Esophagus squamous epithelium (tissue), 5 donors: ENCODE results near the gene PCDHGA12. TPM values are rescaled to one million over a fixed set of nuclear protein-coding genes. Genes with fewer than 3 reads are reported as not detected.
A peak's percentile ranks its signal among the peaks of the same experiment; 100 is the strongest.
"Not testable (repeated sequence)": the region's sequence is repeated elsewhere in the genome, so short reads cannot be mapped to it uniquely, and the experiment has no call there.

Experiments used
- DNase-seq: peaks from one replicate; lab custom pipeline; 2025; lab: John Stamatoyannopoulos, UW
- H3K27ac ChIP-seq, 4 donors: fragments of 200-600 bp; sonication (generic); one replicate each; pipeline ENCODE4 v1.5.1; 2016 to 2019; ENCODE audit warnings: mild to moderate bottlenecking in 1 of 4
- H3K27me3 ChIP-seq, 4 donors: fragments of 200-600 bp; sonication (generic); 1 replicate in 3 of 4; 2 replicates in 1 of 4; pipeline versions ENCODE4 v1.5.1 to v1.6.0; 2017 to 2021; ENCODE audit warnings: antibody characterized with exemption in 1 of 4
- H3K36me3 ChIP-seq, 3 donors: fragments of 200-600 bp; sonication (generic); one replicate each; pipeline ENCODE4 v1.5.1; 2016 to 2019
- H3K4me1 ChIP-seq, 3 donors: fragments of 200-600 bp; sonication (generic); one replicate each; pipeline ENCODE4 v1.5.1; 2017 to 2019
- H3K4me3 ChIP-seq, 4 donors: fragments of 200-600 bp; sonication (generic); 1 replicate in 3 of 4; 2 replicates in 1 of 4; pipeline ENCODE4 v1.5.1; 2016 to 2019; ENCODE audit warnings: mild to moderate bottlenecking in 2 of 4, moderate library complexity in 1 of 4
- H3K9me3 ChIP-seq, 3 donors: fragments of 200-600 bp; sonication (generic); one replicate each; pipeline ENCODE4 v1.5.1; 2016 to 2019
- POLR2A ChIP-seq, 4 donors: fragments of 450-650 bp; IDR thresholded peaks; one replicate each; pipeline ENCODE4 v1.6.1; 2017; ENCODE audit warnings: antibody characterized with exemption in 4 of 4, mild to moderate bottlenecking in 4 of 4, moderate library complexity in 3 of 4
- WGBS, 2 donors: methylation state at CpG; one replicate each; pipeline ENCODE4 v1.1.5; 2018; 5-methylcytosine and 5-hydroxymethylcytosine counted together
- intact Hi-C: fragments of 100-400 bp; cut with DNase I; formaldehyde crosslinking; loops from one replicate; pipeline ENCODE4 v1.15.0; 2022
- total RNA-seq, 4 donors: library from RNA; depleted of rRNA; stranded (reverse); fragments of >200 nt; gene quantifications; one replicate each; pipeline ENCODE4 v1.1.0, GENCODE V29; 2016
- TF ChIP-seq, protein P1 (sequence below), 6 experiments: fragments of 450-650 bp in 4 of 6; fragments of 200-600 bp in 2 of 6; sonication (generic) in 2 of 6; IDR thresholded peaks; one replicate each; pipeline ENCODE4 v1.5.1; 2016 to 2019; ENCODE audit warnings: antibody characterized with exemption in 6 of 6, mild to moderate bottlenecking in 4 of 6, moderate library complexity in 4 of 6
- donor health status: DM: yes; HTN: yes; CAD: no.

Gene PCDHGA12
- total RNA-seq, 4 donors from 2014 or later, result 2.0 to 8.0 (median 2.5) TPM

DNA sequence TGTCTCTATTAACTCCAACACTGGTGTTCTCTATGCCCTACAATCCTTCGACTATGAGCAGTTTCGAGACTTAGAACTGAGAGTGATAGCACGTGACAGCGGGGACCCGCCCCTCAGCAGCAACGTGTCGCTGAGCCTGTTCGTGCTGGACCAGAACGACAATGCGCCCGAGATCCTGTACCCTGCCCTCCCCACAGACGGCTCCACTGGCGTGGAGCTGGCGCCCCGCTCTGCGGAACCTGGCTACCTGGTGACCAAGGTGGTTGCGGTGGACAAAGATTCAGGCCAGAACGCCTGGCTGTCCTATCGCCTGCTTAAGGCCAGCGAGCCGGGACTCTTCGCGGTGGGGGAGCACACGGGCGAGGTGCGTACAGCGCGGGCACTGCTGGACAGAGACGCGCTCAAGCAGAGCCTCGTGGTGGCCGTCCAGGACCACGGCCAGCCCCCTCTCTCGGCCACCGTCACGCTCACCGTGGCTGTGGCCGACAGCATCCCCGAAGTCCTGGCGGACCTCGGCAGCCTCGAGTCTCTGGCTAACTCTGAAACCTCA lies 7.5 kb upstream of the PCDHGA12 start:
- intact Hi-C loops, result no loop called here
- TF ChIP-seq POLR2A (IDR thresholded peaks at IDR 0.05), result no peak

DNA sequence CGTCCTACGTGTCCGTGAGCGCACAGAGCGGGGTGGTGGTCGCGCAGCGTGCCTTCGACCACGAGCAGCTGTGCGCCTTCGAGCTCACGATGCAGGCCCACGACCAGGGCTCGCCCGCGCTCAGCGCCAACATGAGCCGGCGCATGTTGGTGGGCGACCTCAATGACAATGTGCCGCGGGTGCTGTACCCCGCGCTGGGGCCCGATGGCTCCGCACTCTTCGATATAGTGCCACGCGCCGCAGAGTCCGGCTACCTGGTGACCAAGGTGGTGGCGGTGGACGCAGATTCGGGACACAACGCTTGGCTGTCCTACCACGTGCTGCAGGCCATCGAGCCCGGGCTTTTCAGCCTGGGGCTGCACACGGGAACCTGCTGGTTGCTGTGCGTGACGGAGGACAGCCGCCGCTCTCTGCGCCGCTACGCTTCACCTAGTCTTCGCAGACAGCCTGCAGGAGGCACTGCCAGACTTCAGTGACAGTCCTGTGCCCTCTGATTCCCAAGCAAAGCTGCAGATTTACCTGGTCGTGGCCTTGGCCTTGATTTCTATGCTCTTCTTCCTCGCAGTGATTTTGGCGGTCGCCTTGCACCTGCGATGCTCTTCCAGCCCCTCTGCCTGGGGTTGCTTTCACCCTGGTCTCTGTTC lies 2.4 kb upstream of the PCDHGA12 start:
- peak overlapping the region in 1 of 4 donors; percentile 8 for H3K4me3 ChIP-seq
- DNase-seq, result no peak
- H3K4me1 ChIP-seq, result peaks cover 0 to 12% (median 0%) of the 10 kb centered on the region in 3 donors
- H3K36me3 ChIP-seq, result no peaks in the 10 kb centered on the region
- WGBS, 2 donors, result 53 to 57% methylated on average over 18 to 28 of the region's 53 CpGs
- peaks cover 0 to 12% (median 0%) of the 10 kb centered on the region in 4 donors for H3K27me3 ChIP-seq
- H3K9me3 ChIP-seq, result peaks cover 15 to 100% (median 90%) of the 10 kb centered on the region in 3 donors
- H3K27ac ChIP-seq, result no peak overlapping the region
- intact Hi-C loops, result no loop called here
- TF ChIP-seq, protein P1, sequence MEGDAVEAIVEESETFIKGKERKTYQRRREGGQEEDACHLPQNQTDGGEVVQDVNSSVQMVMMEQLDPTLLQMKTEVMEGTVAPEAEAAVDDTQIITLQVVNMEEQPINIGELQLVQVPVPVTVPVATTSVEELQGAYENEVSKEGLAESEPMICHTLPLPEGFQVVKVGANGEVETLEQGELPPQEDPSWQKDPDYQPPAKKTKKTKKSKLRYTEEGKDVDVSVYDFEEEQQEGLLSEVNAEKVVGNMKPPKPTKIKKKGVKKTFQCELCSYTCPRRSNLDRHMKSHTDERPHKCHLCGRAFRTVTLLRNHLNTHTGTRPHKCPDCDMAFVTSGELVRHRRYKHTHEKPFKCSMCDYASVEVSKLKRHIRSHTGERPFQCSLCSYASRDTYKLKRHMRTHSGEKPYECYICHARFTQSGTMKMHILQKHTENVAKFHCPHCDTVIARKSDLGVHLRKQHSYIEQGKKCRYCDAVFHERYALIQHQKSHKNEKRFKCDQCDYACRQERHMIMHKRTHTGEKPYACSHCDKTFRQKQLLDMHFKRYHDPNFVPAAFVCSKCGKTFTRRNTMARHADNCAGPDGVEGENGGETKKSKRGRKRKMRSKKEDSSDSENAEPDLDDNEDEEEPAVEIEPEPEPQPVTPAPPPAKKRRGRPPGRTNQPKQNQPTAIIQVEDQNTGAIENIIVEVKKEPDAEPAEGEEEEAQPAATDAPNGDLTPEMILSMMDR (IDR thresholded peaks at IDR 0.05), result no peak
- no peak for TF ChIP-seq POLR2A (IDR thresholded peaks at IDR 0.05)

More for the DNA sequence above, 7.5 kb upstream of the PCDHGA12 start:
- Histone ChIP-seq H3K9me3 (peaks cover 29 to 100% (median 93%) of the 10 kb centered on the region in 3 donors), H3K4me1 (peaks cover 0 to 8% (median 0%) of the 10 kb centered on the region in 3 donors), H3K27ac (no peak overlapping the region), H3K4me3 (peak overlapping the region in 1 of 4 donors; percentile 5), H3K36me3 (peaks cover 0 to 9% (median 0%) of the 10 kb centered on the region in 3 donors), H3K27me3 (peaks cover 0 to 39% (median 0%) of the 10 kb centered on the region in 4 donors)
- no CpG with 5 or more reads among the region's 42 CpGs for WGBS, 2 donors
- no peak for DNase-seq

DNA sequence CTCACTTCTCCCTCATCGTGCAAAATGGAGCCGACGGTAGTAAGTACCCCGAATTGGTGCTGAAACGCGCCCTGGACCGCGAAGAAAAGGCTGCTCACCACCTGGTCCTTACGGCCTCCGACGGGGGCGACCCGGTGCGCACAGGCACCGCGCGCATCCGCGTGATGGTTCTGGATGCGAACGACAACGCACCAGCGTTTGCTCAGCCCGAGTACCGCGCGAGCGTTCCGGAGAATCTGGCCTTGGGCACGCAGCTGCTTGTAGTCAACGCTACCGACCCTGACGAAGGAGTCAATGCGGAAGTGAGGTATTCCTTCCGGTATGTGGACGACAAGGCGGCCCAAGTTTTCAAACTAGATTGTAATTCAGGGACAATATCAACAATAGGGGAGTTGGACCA lies 979 bp downstream of the PCDHGA12 start:
- Histone ChIP-seq H3K4me3 (peak overlapping the region in 2 of 4 donors; percentile 34 to 49), H3K27ac (no peak overlapping the region), H3K4me1 (peaks cover 0 to 12% (median 0%) of the 10 kb centered on the region in 3 donors), H3K9me3 (peaks cover 16 to 100% (median 82%) of the 10 kb centered on the region in 3 donors), H3K27me3 (peaks cover 0 to 7% (median 0%) of the 10 kb centered on the region in 4 donors), H3K36me3 (no peaks in the 10 kb centered on the region)
- no peak for DNase-seq
- WGBS, 2 donors, result 21 to 22% methylated on average over 4 to 10 of the region's 37 CpGs
- TF ChIP-seq POLR2A (IDR thresholded peaks at IDR 0.05), result no peak
- TF ChIP-seq, protein P1 (IDR thresholded peaks at IDR 0.05), result no peak
- intact Hi-C loops, result no loop called here

DNA sequence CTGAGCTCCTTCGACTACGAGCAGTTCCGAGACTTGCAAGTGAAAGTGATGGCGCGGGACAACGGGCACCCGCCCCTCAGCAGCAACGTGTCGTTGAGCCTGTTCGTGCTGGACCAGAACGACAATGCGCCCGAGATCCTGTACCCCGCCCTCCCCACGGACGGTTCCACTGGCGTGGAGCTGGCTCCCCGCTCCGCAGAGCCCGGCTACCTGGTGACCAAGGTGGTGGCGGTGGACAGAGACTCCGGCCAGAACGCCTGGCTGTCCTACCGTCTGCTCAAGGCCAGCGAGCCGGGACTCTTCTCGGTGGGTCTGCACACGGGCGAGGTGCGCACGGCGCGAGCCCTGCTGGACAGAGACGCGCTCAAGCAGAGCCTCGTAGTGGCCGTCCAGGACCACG lies 2.0 kb downstream of the PCDHGA12 start:
- DNase-seq, H3K27me3 ChIP-seq, H3K27ac ChIP-seq, intact Hi-C loops, H3K36me3 ChIP-seq: not testable (repeated sequence)
- WGBS, 2 donors, result 50% methylated on average over 8 of the region's 38 CpGs; no CpG with 5 or more reads in 1 of the 2 donors
- peaks cover 16 to 100% (median 79%) of the 10 kb centered on the region in 3 donors for H3K9me3 ChIP-seq
- peaks cover 0 to 12% (median 0%) of the 10 kb centered on the region in 3 donors for H3K4me1 ChIP-seq
- H3K4me3 ChIP-seq, result peak overlapping the region in 1 of 4 donors; percentile 49

DNA sequence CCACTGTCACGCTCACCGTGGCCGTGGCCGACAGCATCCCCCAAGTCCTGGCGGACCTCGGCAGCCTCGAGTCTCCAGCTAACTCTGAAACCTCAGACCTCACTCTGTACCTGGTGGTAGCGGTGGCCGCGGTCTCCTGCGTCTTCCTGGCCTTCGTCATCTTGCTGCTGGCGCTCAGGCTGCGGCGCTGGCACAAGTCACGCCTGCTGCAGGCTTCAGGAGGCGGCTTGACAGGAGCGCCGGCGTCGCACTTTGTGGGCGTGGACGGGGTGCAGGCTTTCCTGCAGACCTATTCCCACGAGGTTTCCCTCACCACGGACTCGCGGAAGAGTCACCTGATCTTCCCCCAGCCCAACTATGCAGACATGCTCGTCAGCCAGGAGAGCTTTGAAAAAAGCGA lies 2.4 kb downstream of the PCDHGA12 start:
- H3K27ac ChIP-seq, H3K36me3 ChIP-seq, intact Hi-C loops, DNase-seq, H3K27me3 ChIP-seq: not testable (repeated sequence)
- Histone ChIP-seq H3K4me3 (peak overlapping the region in 1 of 4 donors; percentile 49), H3K9me3 (peaks cover 12 to 100% (median 78%) of the 10 kb centered on the region in 3 donors), H3K4me1 (peaks cover 0 to 12% (median 0%) of the 10 kb centered on the region in 3 donors)
- 27 to 39% methylated on average over 9 to 20 of the region's 29 CpGs for WGBS, 2 donors

DNA sequence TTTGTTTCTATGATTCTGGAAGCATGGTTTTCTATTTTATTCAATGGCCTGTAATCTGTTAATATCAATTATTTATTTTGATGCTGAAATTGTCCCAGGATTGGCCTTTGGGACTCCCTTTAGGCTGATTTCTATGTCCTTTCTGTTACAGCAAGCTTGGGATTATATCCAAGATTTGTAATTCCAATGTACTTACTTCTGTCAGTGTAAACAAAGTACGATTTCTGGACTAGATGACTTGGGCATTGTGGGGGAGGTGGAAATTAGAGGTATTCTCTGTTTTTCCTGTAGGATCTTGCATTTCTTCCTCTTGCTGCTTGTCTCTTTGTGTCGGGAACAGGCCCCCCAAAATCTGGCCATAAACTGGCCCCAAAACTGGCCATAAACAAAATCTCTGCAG lies 3.7 kb downstream of the PCDHGA12 start:
- intact Hi-C loops, result no loop called here
- H3K4me3 ChIP-seq, result no peak overlapping the region
- TF ChIP-seq POLR2A (IDR thresholded peaks at IDR 0.05), result no peak
- TF ChIP-seq, protein P1 (IDR thresholded peaks at IDR 0.05), result no peak
- no peaks in the 10 kb centered on the region for H3K36me3 ChIP-seq
- peaks cover 5 to 100% (median 69%) of the 10 kb centered on the region in 3 donors for H3K9me3 ChIP-seq
- no peaks in the 10 kb centered on the region for H3K27me3 ChIP-seq
- WGBS, 2 donors, result 77 to 88% methylated on average over 2 of the region's 2 CpGs
- no peak for DNase-seq
- peaks cover 0 to 12% (median 0%) of the 10 kb centered on the region in 3 donors for H3K4me1 ChIP-seq
- no peak overlapping the region for H3K27ac ChIP-seq
